A673 (cell line): Measurements from ENCODE around the gene SLC2A13. TPM values are rescaled to one million over a fixed set of nuclear protein-coding genes. Genes with fewer than 3 reads are reported as not detected.
"Not testable (repeated sequence)": the region's sequence is repeated elsewhere in the genome, so short reads cannot be mapped to it uniquely, and the experiment has no call there.

Experiments used
- BruUV-seq: library from RNA; stranded (reverse); fragments of 400-500 nt; replicated peaks from 2 replicates; lab custom pipeline; 2021; lab: Mats Ljungman, UMichigan
- CTCF ChIA-PET: fragments of 300-600 bp; sonication (Branson Sonifier 250); formaldehyde crosslinking; loops from one replicate; lab custom pipeline; 2022; ENCODE audit warnings: antibody characterized with exemption; lab: Charles Lee
- POLR2A ChIA-PET: fragments of 300-600 bp; sonication (Branson Sonifier 250); formaldehyde crosslinking; loops from one replicate; lab custom pipeline; 2022; ENCODE audit warnings: antibody characterized with exemption; ENCODE audit not compliant: low non-redundant PET; lab: Charles Lee
- DNase-seq: peaks from one replicate; pipeline ENCODE4 v3.0.0-alpha.2; 2015; ENCODE audit warnings: low spot score
- H3K27ac ChIP-seq: fragments of 200-600 bp; sonication (generic); 2 replicates; pipeline ENCODE4 v1.5.1; 2016; ENCODE audit warnings: mixed run types, low read depth, mild to moderate bottlenecking, mixed read lengths, antibody characterized with exemption, low read length; ENCODE audit not compliant: poor library complexity, severe bottlenecking
- H3K27me3 ChIP-seq: fragments of 200-600 bp; sonication (generic); replicated peaks from 2 replicates; pipeline ENCODE4 v1.6.1; 2017; ENCODE audit warnings: mixed run types, low read depth, mild to moderate bottlenecking, mixed read lengths, antibody characterized with exemption, low read length; ENCODE audit not compliant: insufficient read depth, poor library complexity
- H3K36me3 ChIP-seq: fragments of 200-600 bp; sonication (generic); 2 replicates; pipeline ENCODE4 v1.6.1; 2016; ENCODE audit warnings: mixed run types, mild to moderate bottlenecking, mixed read lengths, antibody characterized with exemption, low read length; ENCODE audit not compliant: insufficient read depth, poor library complexity, severe bottlenecking
- H3K4me1 ChIP-seq: fragments of 200-600 bp; sonication (generic); 2 replicates; pipeline ENCODE4 v1.6.1; 2017; ENCODE audit warnings: mixed run types, mild to moderate bottlenecking, mixed read lengths, antibody characterized with exemption, low read length; ENCODE audit not compliant: insufficient read depth, poor library complexity, severe bottlenecking
- H3K4me3 ChIP-seq: fragments of 200-600 bp; sonication (generic); 2 replicates; pipeline ENCODE4 v1.5.1; 2016; ENCODE audit warnings: low read depth, mixed run types, mild to moderate bottlenecking, mixed read lengths, low read length; ENCODE audit not compliant: poor library complexity, severe bottlenecking
- H3K9me3 ChIP-seq: fragments of 200-600 bp; sonication (generic); 2 replicates; pipeline ENCODE4 v1.6.1; 2016; ENCODE audit warnings: mixed run types, low read depth, mild to moderate bottlenecking, mixed read lengths, antibody characterized with exemption, low read length; ENCODE audit not compliant: poor library complexity, severe bottlenecking
- CTCF ChIP-seq: fragments of 300-800, 200-600 bp; sonication (generic); conservative IDR thresholded peaks from 2 replicates; pipeline ENCODE4 v1.5.1; 2017; ENCODE audit warnings: low read depth, mild to moderate bottlenecking, antibody characterized with exemption, low read length, moderate library complexity, mixed read lengths
- EZH2 ChIP-seq: fragments of 200-600 bp; sonication (generic); IDR thresholded peaks from 2 replicates; pipeline ENCODE4 v1.6.1; 2017; ENCODE audit warnings: borderline replicate concordance, low read depth, mild to moderate bottlenecking, mixed read lengths, antibody characterized with exemption, low read length; ENCODE audit not compliant: poor library complexity, severe bottlenecking
- intact Hi-C: fragments of 100-400 bp; cut with micrococcal nuclease; formaldehyde crosslinking; loops from one replicate; pipeline ENCODE4 v1.10.0; 2022; ENCODE audit not compliant: unreplicated experiment
- total RNA-seq: library from RNA; stranded (reverse); gene quantifications from 2 replicates; pipeline ENCODE4 v1.2.3, GENCODE V29; 2021

Gene SLC2A13
- total RNA-seq, 1 experiment from 2014 or later: 9.1 TPM

GRCh38 chr12:39860695-39861094, 245.2 kb downstream of the SLC2A13 start:
- Histone ChIP-seq H3K27ac (no peak overlapping the region), H3K4me3 (no peak overlapping the region), H3K36me3 (no peaks in the 10 kb centered on the region), H3K27me3 (no peaks in the 10 kb centered on the region), H3K9me3 (no peaks in the 10 kb centered on the region), H3K4me1 (no peaks in the 10 kb centered on the region)
- no TSS peak for BruUV-seq
- CTCF ChIA-PET: no interaction called here
- intact Hi-C loops: no loop called here
- TF ChIP-seq CTCF: no peak
- TF ChIP-seq EZH2: no peak
- POLR2A ChIA-PET: no interaction called here
- no peak for DNase-seq

GRCh38 chr12:39853003-39853402, 252.9 kb downstream of the SLC2A13 start:
- no peak overlapping the region for H3K27ac ChIP-seq
- no TSS peak for BruUV-seq
- no peak for DNase-seq
- intact Hi-C loops: no loop called here
- H3K36me3 ChIP-seq: no peaks in the 10 kb centered on the region
- TF ChIP-seq EZH2 (no peak), CTCF (no peak)
- ChIA-PET POLR2A (no interaction called here), CTCF (no interaction called here)
- no peaks in the 10 kb centered on the region for H3K9me3 ChIP-seq
- no peaks in the 10 kb centered on the region for H3K4me1 ChIP-seq
- no peaks in the 10 kb centered on the region for H3K27me3 ChIP-seq
- H3K4me3 ChIP-seq: no peak overlapping the region

GRCh38 chr12:39852346-39852745, 253.5 kb downstream of the SLC2A13 start:
- DNase-seq: no peak
- BruUV-seq: no TSS peak
- Histone ChIP-seq H3K27me3 (no peaks in the 10 kb centered on the region), H3K4me3 (no peak overlapping the region), H3K9me3 (no peaks in the 10 kb centered on the region), H3K4me1 (peaks cover 2% of the 10 kb centered on the region), H3K27ac (no peak overlapping the region), H3K36me3 (no peaks in the 10 kb centered on the region)
- ChIA-PET POLR2A (no interaction called here), CTCF (no interaction called here)
- intact Hi-C loops: no loop called here
- TF ChIP-seq EZH2 (no peak), CTCF (no peak)

- not testable (repeated sequence) for BruUV-seq
Measured at GRCh38 chr12:39848218-39848617, 257.7 kb downstream of the SLC2A13 start.

More at GRCh38 chr12:39848218-39848617, 257.7 kb downstream of the SLC2A13 start:
- H3K36me3 ChIP-seq, intact Hi-C loops, POLR2A ChIA-PET, H3K9me3 ChIP-seq, H3K4me3 ChIP-seq, CTCF ChIA-PET, DNase-seq, H3K27ac ChIP-seq, H3K27me3 ChIP-seq: not testable (repeated sequence)
- peaks cover 10% of the 10 kb centered on the region for H3K4me1 ChIP-seq
